ENCODE measurements around the gene LPCAT1. TPM values are rescaled to one million over a fixed set of nuclear protein-coding genes. Genes with fewer than 3 reads are reported as not detected.

The LPCAT1 gene
- total and polyA plus RNA-seq, 2 experiments from 2014 or later: 78.0 to 255 TPM

DNA sequence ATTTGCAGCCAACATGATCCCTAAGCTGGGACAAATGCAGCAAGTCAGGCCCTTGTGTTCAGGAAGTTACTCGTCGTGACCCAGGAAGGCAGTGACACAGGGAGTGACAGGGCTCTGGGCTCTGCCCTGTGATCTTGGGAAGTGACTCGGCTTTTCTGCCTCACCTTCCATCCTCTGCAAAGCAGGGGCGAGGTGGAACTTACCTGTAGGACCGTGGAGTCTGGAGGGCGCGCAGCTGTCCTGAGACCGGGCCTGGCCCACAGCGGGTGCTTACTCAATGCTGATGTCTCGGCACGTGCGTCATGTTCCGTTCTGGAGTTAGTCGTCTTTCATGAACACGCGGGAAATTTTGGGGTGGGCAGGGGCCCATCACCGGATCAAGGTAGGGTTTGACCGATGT, 22.8 kb upstream of the LPCAT1 start:
- Mint-ChIP-seq H3K4me1 (peaks cover under 1% of the 10 kb centered on the region; the same call in 1 of the 3 replicates), H3K4me3 (no peak overlapping the region), H3K9me3 (peaks cover 3% of the 10 kb centered on the region; the same call in 1 of the 3 replicates), H3K36me3 (ENCODE audit: low read depth) (no peaks in the 10 kb centered on the region; the same call in 2 of the 3 replicates), H3K27ac (peak overlapping the region; percentile 41; the same call in 1 of the 2 replicates), H3K27me3 (ENCODE audit: insufficient read depth, low read depth, poor library complexity) (peaks cover 3% of the 10 kb centered on the region)
- Histone ChIP-seq H2AFZ (0 out of 2 replicates have a peak overlapping the region, but pooled peaks have one; percentile 56), H3K27me3 (ENCODE audit: insufficient read depth) (no peaks in the 10 kb centered on the region), H3K27ac (ENCODE audit: low read depth) (no peak overlapping the region), H3K79me2 (replicated peaks; ENCODE audit: insufficient read depth) (no peaks in the 10 kb centered on the region), H3K4me1 (ENCODE audit: insufficient read depth) (no peaks in the 10 kb centered on the region), H3K4me2 (no peak overlapping the region), H3K36me3 (ENCODE audit: insufficient read depth) (no peaks in the 10 kb centered on the region), H4K20me1 (replicated peaks; ENCODE audit: insufficient read depth) (no peaks in the 10 kb centered on the region), H3F3A (replicated peaks; ENCODE audit: low read depth) (no peaks in the 10 kb centered on the region), H3K9me2 (ENCODE audit: insufficient read depth) (no peaks in the 10 kb centered on the region), H3K4me3 (no peak overlapping the region)
- ATAC-seq: peak; percentile 33
- DNase-seq (ENCODE audit: low spot score): no peak
- TF ChIP-seq, protein P1, sequence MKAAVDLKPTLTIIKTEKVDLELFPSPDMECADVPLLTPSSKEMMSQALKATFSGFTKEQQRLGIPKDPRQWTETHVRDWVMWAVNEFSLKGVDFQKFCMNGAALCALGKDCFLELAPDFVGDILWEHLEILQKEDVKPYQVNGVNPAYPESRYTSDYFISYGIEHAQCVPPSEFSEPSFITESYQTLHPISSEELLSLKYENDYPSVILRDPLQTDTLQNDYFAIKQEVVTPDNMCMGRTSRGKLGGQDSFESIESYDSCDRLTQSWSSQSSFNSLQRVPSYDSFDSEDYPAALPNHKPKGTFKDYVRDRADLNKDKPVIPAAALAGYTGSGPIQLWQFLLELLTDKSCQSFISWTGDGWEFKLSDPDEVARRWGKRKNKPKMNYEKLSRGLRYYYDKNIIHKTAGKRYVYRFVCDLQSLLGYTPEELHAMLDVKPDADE (IDR thresholded peaks at IDR 0.05): no peak
- TF ChIP-seq ZNF114 (CRISPR knock-in tag; IDR thresholded peaks at IDR 0.05) (no peak), EZH2phosphoT487 (IDR thresholded peaks at IDR 0.05; ENCODE audit: unreplicated experiment) (no peak), ZNF331 (CRISPR knock-in tag; IDR thresholded peaks at IDR 0.05; ENCODE audit: low read depth) (no peak), JUNB (IDR thresholded peaks at IDR 0.05; ENCODE audit: unreplicated experiment) (no peak), CREB1 (CRISPR knock-in tag; IDR thresholded peaks at IDR 0.05; ENCODE audit: low read depth) (no peak), STAT1 (IDR thresholded peaks at IDR 0.05; ENCODE audit: unreplicated experiment) (no peak)
- TF ChIP-seq, protein P2, sequence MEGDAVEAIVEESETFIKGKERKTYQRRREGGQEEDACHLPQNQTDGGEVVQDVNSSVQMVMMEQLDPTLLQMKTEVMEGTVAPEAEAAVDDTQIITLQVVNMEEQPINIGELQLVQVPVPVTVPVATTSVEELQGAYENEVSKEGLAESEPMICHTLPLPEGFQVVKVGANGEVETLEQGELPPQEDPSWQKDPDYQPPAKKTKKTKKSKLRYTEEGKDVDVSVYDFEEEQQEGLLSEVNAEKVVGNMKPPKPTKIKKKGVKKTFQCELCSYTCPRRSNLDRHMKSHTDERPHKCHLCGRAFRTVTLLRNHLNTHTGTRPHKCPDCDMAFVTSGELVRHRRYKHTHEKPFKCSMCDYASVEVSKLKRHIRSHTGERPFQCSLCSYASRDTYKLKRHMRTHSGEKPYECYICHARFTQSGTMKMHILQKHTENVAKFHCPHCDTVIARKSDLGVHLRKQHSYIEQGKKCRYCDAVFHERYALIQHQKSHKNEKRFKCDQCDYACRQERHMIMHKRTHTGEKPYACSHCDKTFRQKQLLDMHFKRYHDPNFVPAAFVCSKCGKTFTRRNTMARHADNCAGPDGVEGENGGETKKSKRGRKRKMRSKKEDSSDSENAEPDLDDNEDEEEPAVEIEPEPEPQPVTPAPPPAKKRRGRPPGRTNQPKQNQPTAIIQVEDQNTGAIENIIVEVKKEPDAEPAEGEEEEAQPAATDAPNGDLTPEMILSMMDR (conservative IDR thresholded peaks at IDR 0.05; ENCODE audit: low read depth in 2 of 2): no peak
- TF ChIP-seq, protein P3, sequence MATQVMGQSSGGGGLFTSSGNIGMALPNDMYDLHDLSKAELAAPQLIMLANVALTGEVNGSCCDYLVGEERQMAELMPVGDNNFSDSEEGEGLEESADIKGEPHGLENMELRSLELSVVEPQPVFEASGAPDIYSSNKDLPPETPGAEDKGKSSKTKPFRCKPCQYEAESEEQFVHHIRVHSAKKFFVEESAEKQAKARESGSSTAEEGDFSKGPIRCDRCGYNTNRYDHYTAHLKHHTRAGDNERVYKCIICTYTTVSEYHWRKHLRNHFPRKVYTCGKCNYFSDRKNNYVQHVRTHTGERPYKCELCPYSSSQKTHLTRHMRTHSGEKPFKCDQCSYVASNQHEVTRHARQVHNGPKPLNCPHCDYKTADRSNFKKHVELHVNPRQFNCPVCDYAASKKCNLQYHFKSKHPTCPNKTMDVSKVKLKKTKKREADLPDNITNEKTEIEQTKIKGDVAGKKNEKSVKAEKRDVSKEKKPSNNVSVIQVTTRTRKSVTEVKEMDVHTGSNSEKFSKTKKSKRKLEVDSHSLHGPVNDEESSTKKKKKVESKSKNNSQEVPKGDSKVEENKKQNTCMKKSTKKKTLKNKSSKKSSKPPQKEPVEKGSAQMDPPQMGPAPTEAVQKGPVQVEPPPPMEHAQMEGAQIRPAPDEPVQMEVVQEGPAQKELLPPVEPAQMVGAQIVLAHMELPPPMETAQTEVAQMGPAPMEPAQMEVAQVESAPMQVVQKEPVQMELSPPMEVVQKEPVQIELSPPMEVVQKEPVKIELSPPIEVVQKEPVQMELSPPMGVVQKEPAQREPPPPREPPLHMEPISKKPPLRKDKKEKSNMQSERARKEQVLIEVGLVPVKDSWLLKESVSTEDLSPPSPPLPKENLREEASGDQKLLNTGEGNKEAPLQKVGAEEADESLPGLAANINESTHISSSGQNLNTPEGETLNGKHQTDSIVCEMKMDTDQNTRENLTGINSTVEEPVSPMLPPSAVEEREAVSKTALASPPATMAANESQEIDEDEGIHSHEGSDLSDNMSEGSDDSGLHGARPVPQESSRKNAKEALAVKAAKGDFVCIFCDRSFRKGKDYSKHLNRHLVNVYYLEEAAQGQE (IDR thresholded peaks at IDR 0.05; ENCODE audit: unreplicated experiment): no peak

Data from GM23338 (cell line).